Ovary (tissue), 9 donors: ENCODE measurements around the gene AP1G1. TPM values are rescaled to one million over a fixed set of nuclear protein-coding genes. Genes with fewer than 3 reads are reported as not detected.
A peak's percentile ranks its signal among the peaks of the same experiment; 100 is the strongest.
"Not testable (repeated sequence)": the region's sequence is repeated elsewhere in the genome, so short reads cannot be mapped to it uniquely, and the experiment has no call there.

ENCODE experiments used
- DNase-seq, 5 donors: peaks; one replicate each; pipeline ENCODE4 v3.0.0-alpha.2; 2019 to 2020
- H3K27ac ChIP-seq, 2 donors: fragments of 200-600 bp; one replicate each; pipeline versions ENCODE4 v1.5.1 to v1.8.0; 2019 to 2022
- H3K27me3 ChIP-seq: fragments of 200-600 bp; one replicate; pipeline ENCODE4 v1.8.0; 2022
- H3K36me3 ChIP-seq: fragments of 200-600 bp; sonication (generic); one replicate; pipeline ENCODE4 v1.5.1; 2019
- H3K4me1 ChIP-seq: one replicate; pipeline ENCODE4 v1.8.1; 2013; ENCODE audit warnings: mild to moderate bottlenecking, moderate library complexity; ENCODE audit not compliant: insufficient read depth
- H3K4me3 ChIP-seq: fragments of 200-600 bp; sonication (generic); one replicate; pipeline ENCODE4 v1.5.1; 2017
- H3K9me3 ChIP-seq, 2 donors: fragments of 200-600 bp in 1 of 2; sonication (generic) in 1 of 2; one replicate each; pipeline versions ENCODE4 v1.5.1 to v1.8.1; 2013 to 2019; ENCODE audit warnings: mild to moderate bottlenecking in 1 of 2, moderate library complexity in 1 of 2
- CTCF ChIP-seq, 3 donors: fragments of 450-650 bp in 2 of 3; fragments of 200-600 bp in 1 of 3; IDR thresholded peaks; one replicate each; pipeline versions ENCODE4 v1.5.1 to v1.8.0; 2016 to 2022; ENCODE audit warnings: antibody characterized with exemption in 3 of 3, mild to moderate bottlenecking in 1 of 3
- EP300 ChIP-seq: sonication (generic); formaldehyde crosslinking; IDR thresholded peaks from one replicate; pipeline ENCODE4 v1.6.1; 2017; ENCODE audit warnings: antibody characterized with exemption
- POLR2A ChIP-seq: fragments of 450-650 bp; IDR thresholded peaks from one replicate; pipeline ENCODE4 v1.6.1; 2017; ENCODE audit warnings: antibody characterized with exemption, mild to moderate bottlenecking, moderate library complexity
- WGBS, 3 donors: extraction: QIAGEN DNeasy Blood & Tissue Kit in 1 of 3; methylation state at CpG; one replicate each; pipeline versions ENCODE4 v1.1.5 to v1.1.7; 2013 to 2017; 5-methylcytosine and 5-hydroxymethylcytosine counted together
- intact Hi-C, 4 donors: fragments of 100-400 bp; cut with DNase I; formaldehyde crosslinking; loops; one replicate each; pipeline versions ENCODE4 v1.11.0 to v1.15.1; 2022 to 2023
- polyA plus RNA-seq, 2 donors: library from polyadenylated mRNA; stranded (reverse); fragments of 200-250 nt in 1 of 2; fragments of 350-450 nt in 1 of 2; fragmentation: Illumina TruSeq in 1 of 2; extraction: RNeasy Lipid Tissue Mini Kit (QIAGEN cat#74804) in 1 of 2; gene quantifications; one replicate each; pipeline ENCODE4 v1.2.3, GENCODE V29; 2013 to 2014
- total RNA-seq, 7 donors: library from RNA; depleted of rRNA in 2 of 7; stranded (reverse); fragments of >200 nt in 2 of 7; fragmentation: NEBNext Ultra II Directional in 3 of 7; extraction: Animal tissue kit (Norgen Biotek cat#: 25700) in 3 of 7; gene quantifications; one replicate each; pipeline versions ENCODE4 v1.1.0 to v1.2.4, GENCODE V29; 2016 to 2023
- donor health status: DM: no; HTN: no; CAD: no; lungs with moderate emphysema.
- donor health status: DM: no; HTN: no; CAD: no.
- donor health status: Bipolar disorder and iron deficiency.
- donor health status: DM: yes; HTN: yes; CAD: no.
- donor health status: DM: no; HTN: no; CAD: no.
- donor health status: DM: yes; HTN: yes; CAD: no.

AP1G1 gene
- total and polyA plus RNA-seq, 9 donors, result 14.2 to 71.7 (median 54.3) TPM

GRCh38 chr16:71811261-71811803 is 2.7 kb upstream of the AP1G1 start:
- Histone ChIP-seq H3K9me3 (no peaks in the 10 kb centered on the region), H3K27ac (no peak overlapping the region), H3K27me3 (no peaks in the 10 kb centered on the region), H3K4me3 (no peak overlapping the region), H3K4me1 (peaks cover 3% of the 10 kb centered on the region), H3K36me3 (no peaks in the 10 kb centered on the region)
- WGBS, 3 donors, result 84 to 87% (median 85%) methylated on average over 5 of the region's 5 CpGs
- DNase-seq, result no peak
- intact Hi-C loops, result no loop called here
- no peak for TF ChIP-seq POLR2A
- no peak for TF ChIP-seq CTCF (IDR thresholded peaks at IDR 0.05)
- TF ChIP-seq EP300, result no peak

- DNase-seq, H3K4me1 ChIP-seq, H3K4me3 ChIP-seq, H3K27ac ChIP-seq, H3K9me3 ChIP-seq, H3K36me3 ChIP-seq, H3K27me3 ChIP-seq, intact Hi-C loops: not testable (repeated sequence)
- WGBS, 3 donors, result 92 to 95% (median 95%) methylated on average over 11 of the region's 11 CpGs
Observed at GRCh38 chr16:71810155-71810530, 1.5 kb upstream of the AP1G1 start.

GRCh38 chr16:71807905-71808592 is 585 bp downstream of the AP1G1 start:
- WGBS, 3 donors, result 0% methylated on average over 36 to 44 of the region's 44 CpGs
- TF ChIP-seq EP300, result no peak
- no peak for TF ChIP-seq CTCF (IDR thresholded peaks at IDR 0.05)
- TF ChIP-seq POLR2A, result no peak
- Histone ChIP-seq H3K4me3 (peak overlapping the region; percentile 81), H3K27me3 (no peaks in the 10 kb centered on the region), H3K36me3 (no peaks in the 10 kb centered on the region), H3K27ac (peak overlapping the region; percentile 92 to 96), H3K9me3 (no peaks in the 10 kb centered on the region), H3K4me1 (peaks cover 3% of the 10 kb centered on the region)
- intact Hi-C loops, result no loop called here
- DNase-seq, result peak in 1 of 5 donors; percentile 33

GRCh38 chr16:71803305-71803690 is 5.3 kb downstream of the AP1G1 start:
- no peak for DNase-seq
- H3K9me3 ChIP-seq, result no peaks in the 10 kb centered on the region
- intact Hi-C loops, result no loop called here
- TF ChIP-seq POLR2A (no peak), CTCF (IDR thresholded peaks at IDR 0.05) (no peak), EP300 (no peak)
- WGBS, 3 donors, result 87 to 93% (median 92%) methylated on average over 1 of the region's 1 CpG
- H3K27ac ChIP-seq, result no peak overlapping the region
- no peak overlapping the region for H3K4me3 ChIP-seq
- H3K36me3 ChIP-seq, result no peaks in the 10 kb centered on the region
- H3K27me3 ChIP-seq, result no peaks in the 10 kb centered on the region
- H3K4me1 ChIP-seq, result peaks cover 3% of the 10 kb centered on the region

GRCh38 chr16:71796501-71797097 is 12.0 kb downstream of the AP1G1 start:
- peaks cover 3% of the 10 kb centered on the region for H3K4me1 ChIP-seq
- no peaks in the 10 kb centered on the region for H3K36me3 ChIP-seq

More at GRCh38 chr16:71796501-71797097, 12.0 kb downstream of the AP1G1 start:
- no peak for TF ChIP-seq POLR2A
- TF ChIP-seq CTCF (IDR thresholded peaks at IDR 0.05), result no peak
- TF ChIP-seq EP300, result no peak
- Histone ChIP-seq H3K9me3 (no peaks in the 10 kb centered on the region), H3K27me3 (no peaks in the 10 kb centered on the region), H3K27ac (no peak overlapping the region), H3K4me3 (no peak overlapping the region)
- WGBS, 3 donors, result 89 to 92% (median 92%) methylated on average over 2 of the region's 2 CpGs
- no peak for DNase-seq
- intact Hi-C loops, result no loop called here
